Central memory CD4-positive, alpha-beta T cell (primary cell): Measurements from ENCODE around the gene PIK3CD.
A peak's percentile ranks its signal among the peaks of the same experiment; 100 is the strongest.
"Not testable (repeated sequence)": the region's sequence is repeated elsewhere in the genome, so short reads cannot be mapped to it uniquely, and the experiment has no call there.

Experiments used
- DNase-seq: peaks from one replicate; pipeline ENCODE4 v3.0.0; 2022

The PIK3CD gene

GRCh38 chr1:9689971-9690381, 38.4 kb downstream of the PIK3CD start:
- no peak for DNase-seq

GRCh38 chr1:9690440-9691107, 39.0 kb downstream of the PIK3CD start:
- DNase-seq, result no peak

DNA sequence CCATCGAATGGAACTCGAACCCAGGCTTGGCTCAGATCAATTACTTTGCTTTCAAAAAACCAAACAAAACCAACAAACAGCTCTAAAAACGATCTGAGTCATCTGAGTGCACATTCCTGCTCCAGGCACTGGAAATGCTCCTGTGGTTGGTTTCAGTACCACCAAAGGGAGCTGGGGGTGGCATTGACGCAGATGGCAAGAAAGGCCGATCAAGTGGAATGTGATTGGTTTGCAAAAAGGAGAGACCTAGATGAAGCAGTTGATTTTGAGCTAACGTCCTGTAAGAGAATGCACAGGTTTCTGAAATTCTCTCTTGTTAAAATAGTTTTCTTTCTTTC, 39.5 kb downstream of the PIK3CD start:
- no peak for DNase-seq

DNA sequence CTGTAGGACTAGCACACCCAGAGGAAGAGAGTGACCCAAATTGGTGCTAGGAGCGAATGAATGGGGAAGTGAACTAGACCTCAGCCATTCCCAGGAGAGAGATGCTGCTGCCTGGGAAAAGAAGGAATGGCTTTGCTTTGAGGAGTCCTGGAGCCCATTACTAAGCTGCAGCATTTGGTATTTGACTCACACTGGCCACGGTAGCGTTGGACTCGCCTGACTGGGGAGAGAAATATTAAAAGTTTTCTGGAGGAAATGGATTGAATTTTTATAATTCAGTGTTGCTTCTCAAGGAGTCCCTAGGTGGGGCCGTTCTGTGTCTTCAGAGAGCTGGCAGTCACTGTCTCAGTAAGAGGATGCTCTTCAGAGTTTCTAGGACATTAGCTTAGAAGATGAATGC, 40.2 kb downstream of the PIK3CD start:
- no peak for DNase-seq

- DNase-seq, result no peak
These were observed 45.3 kb downstream of the PIK3CD start for GRCh38 chr1:9696793-9697192.

DNA sequence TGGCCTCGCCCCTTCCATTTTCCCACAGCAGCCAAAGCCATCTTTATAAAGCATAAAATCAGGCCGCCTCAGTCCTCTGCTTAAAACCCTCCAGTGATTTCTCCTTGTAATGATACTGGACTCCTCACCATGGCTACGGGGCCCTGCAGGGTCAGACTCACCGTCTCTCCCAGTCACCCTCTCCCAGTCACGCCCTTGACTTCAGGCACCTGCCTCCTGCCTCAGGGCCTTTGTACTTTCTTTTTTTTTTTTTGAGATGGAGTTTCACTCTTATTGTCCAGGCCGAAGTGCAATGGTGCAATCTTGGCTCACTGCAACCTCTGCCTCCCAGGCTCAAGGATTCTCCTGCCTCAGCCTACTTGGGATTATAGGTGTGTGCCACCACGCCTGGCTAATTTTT, 47.8 kb downstream of the PIK3CD start:
- no peak for DNase-seq

DNA sequence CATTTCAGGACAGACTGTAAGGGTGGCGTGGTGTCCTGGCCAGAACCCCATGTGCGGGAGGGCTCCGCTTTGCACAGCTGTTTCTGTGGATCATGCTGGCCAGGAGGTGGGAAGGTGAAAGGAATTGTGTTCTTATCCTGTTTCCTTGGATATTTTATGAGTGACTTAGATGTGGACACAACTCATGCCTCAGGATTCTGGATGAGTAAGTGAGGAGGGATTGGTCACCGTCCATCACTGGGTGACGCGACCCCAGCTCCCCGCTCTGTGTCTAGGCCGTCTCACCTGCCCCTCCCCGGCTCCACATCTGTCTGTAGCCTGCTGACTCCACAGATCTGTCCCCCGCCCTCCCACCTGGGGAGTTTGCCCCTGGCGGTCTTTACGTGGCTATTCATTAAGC, 48.8 kb downstream of the PIK3CD start:
- no peak for DNase-seq

GRCh38 chr1:9701665-9702064, 50.1 kb downstream of the PIK3CD start:
- no peak for DNase-seq

- DNase-seq, result no peak
These were observed 51.6 kb downstream of the PIK3CD start for GRCh38 chr1:9703165-9703509.

GRCh38 chr1:9703681-9704080, 52.1 kb downstream of the PIK3CD start:
- DNase-seq, result no peak

DNA sequence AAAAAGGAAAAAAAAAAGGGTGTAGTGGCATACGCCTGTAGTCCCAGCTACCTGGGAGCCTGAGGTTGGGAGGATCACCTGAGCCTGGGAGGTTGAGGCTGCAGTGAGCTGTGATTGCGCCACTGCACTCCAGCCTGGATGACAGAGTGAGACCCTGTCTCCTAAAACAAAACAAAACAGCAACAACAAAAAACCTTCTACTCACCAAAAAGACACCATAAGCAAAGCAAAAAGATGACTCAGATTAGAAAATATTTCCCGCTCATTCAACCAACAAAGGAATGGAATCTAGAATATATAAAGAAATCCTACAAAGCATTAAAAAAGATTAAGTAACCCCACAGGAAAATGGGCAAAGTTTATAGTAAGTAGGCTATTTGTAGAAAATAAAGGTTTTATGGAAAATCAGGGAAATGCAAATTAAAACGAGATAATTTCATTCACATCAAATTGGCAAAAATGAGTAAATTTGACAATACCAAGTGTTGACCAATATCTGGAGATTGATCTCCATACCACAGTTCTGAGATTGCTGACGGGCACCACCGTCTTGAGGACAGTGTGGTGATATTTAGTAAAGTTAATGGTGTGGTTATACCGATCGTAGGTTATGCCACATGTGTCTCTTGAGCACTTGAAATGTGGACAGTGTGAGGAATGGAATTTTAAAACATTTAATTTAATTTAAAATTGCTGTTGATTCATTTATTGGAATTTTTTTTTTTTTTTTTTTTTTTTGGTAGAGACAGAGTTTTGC, 54.0 kb downstream of the PIK3CD start:
- DNase-seq, result no peak

DNA sequence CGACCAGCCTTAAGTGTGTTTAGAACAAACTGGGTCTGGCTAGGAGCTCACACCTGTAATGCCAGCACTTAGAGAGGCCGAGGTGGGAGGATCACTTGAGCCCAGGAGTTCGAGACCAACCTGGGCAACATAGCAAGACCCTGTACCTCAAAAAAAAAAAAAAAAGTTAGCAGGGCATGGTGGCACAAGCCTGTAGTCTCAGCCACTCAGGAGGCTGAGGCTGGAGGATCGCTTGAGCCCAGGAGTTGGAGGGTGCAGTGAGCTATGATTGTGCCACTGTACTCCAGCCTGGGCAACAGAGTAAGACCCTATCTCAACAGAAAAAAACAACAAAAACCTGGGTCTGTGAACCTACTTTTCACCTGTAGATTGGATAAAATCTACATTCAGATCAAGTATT, 54.6 kb downstream of the PIK3CD start:
- no peak for DNase-seq

DNA sequence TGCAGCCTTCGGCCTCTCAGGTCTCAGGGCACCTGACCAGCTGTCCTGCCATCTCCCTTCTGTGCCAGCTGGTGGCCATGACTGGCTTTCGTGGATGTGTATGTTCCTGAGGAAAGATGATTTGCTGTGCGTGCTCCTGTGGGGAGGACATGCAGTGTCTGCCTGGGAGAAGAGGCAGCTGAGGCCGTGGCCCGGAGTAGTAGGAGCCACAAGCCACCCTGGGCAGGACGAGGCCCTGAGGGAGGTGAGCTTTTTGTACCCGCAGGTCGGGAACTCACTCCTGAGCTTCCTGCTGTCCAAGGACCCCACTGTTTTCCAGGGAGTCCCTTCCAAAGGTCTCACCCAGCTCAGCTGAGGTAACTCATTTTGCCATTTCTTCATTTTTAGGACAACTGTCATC, 58.5 kb downstream of the PIK3CD start:
- no peak for DNase-seq

GRCh38 chr1:9711466-9712020, 60.0 kb downstream of the PIK3CD start:
- peak; percentile 38 for DNase-seq

DNA sequence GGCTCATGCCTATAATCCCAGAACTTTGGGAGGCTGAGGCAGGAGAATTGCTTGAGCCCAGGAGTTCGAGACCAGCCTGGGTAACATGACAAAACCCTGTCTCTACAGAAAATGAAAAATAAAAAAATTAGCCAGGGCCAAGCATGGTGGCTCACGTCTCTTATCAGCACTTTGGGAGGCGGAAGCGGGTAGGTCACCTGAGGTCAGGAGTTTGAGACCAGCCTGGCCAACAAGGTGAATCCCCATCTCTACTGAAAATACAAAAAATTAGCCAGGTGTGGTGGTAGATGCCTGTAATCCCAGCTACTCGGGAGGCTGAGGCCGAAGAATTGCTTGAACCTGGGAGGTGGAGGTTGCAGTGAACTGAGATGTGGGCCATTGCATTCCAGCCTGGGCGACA, 61.2 kb downstream of the PIK3CD start:
- not testable (repeated sequence) for DNase-seq

- DNase-seq, result peak; percentile 53
These were observed 62.8 kb downstream of the PIK3CD start for GRCh38 chr1:9714257-9714718.

- DNase-seq, result peak; percentile 76
These were observed 64.2 kb downstream of the PIK3CD start for GRCh38 chr1:9715536-9716226.

GRCh38 chr1:9716404-9717192, 65.1 kb downstream of the PIK3CD start:
- DNase-seq, result no peak

- DNase-seq, result peak; percentile 91
These were observed 65.9 kb downstream of the PIK3CD start for GRCh38 chr1:9717193-9718005.

- DNase-seq, result no peak
These were observed 66.6 kb downstream of the PIK3CD start for GRCh38 chr1:9718006-9718680.

DNA sequence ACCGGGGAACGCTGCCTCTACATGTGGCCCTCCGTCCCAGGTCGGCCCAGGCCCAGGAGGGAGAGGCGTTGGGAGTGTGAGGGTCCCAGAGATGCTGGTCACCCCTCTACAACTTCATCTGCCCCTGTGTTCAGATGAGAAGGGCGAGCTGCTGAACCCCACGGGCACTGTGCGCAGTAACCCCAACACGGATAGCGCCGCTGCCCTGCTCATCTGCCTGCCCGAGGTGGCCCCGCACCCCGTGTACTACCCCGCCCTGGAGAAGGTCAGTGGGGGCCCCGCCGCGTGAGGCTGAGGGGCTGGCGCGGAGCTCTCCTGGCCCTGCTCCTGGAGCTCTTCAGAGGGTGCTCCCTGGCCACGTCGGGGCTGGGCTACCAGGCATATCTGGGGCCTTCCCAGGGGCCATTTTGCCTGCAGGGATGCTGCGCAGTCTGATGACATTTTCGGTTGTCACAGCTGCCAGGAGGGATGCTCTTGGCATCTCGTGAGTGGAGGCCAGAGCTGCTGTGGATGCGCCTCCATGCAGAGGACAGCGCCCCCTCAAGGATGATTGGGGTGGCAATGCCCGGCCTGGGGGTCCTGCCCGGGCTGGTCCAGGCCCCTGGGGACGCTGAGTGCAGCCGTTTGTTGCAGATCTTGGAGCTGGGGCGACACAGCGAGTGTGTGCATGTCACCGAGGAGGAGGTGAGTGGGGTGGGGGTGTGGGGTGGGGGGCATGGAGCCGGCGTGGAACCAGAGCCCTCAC, 68.6 kb downstream of the PIK3CD start:
- DNase-seq, result no peak
